A549 (cell line): ENCODE data around the gene HBS1L. TPM values are rescaled to one million over a fixed set of nuclear protein-coding genes. Genes with fewer than 3 reads are reported as not detected.

Experiments used
- ATAC-seq, 2 experiments: fragments of 200-7000 bp in 1 of 2; fragments of >200 bp in 1 of 2; cut with Nextera tagmentation in 1 of 2; cut with Tn5 transposase in 1 of 2; 3 replicates each; pipeline versions ENCODE4 v1.8.0 to v1.9.1; 2018 to 2020; ENCODE audit warnings: mild to moderate bottlenecking in 1 of 2, moderate library complexity in 1 of 2
- CTCF ChIA-PET: fragments of 300-600 bp; sonication (Branson Sonifier 250); formaldehyde crosslinking; extraction: SDS; loops from one replicate; lab custom pipeline; 2021; ENCODE audit warnings: antibody characterized with exemption, inconsistent platforms; lab: Yijun Ruan, JAX
- POLR2A ChIA-PET: fragments of 350-600 bp; formaldehyde crosslinking; extraction: SDS; loops from one replicate; lab custom pipeline; 2021; ENCODE audit warnings: antibody characterized with exemption, inconsistent platforms; lab: Yijun Ruan, JAX
- DNase-seq, 2 experiments: peaks; one replicate each; pipeline versions ENCODE4 v3.0.0 to v3.0.0-alpha.2; 2011 to 2016; ENCODE audit warnings: low read depth in 1 of 2, low spot score in 1 of 2
- FAIRE-seq: peaks from 2 replicates; lab custom pipeline; 2011; peaks lifted over from hg19 to GRCh38; lab: Jason Lieb, UNC
- H3K27ac ChIP-seq, 2 experiments: fragments of >200 bp; sonication (Bioruptor Twin); formaldehyde crosslinking; 3 replicates each; pipeline ENCODE4 v1.5.1; 2016 to 2017
- H3K4me1 ChIP-seq: fragments of >200 bp; sonication (Bioruptor Twin); formaldehyde crosslinking; 3 replicates; pipeline ENCODE4 v1.6.1; 2016
- H3K4me2 ChIP-seq: fragments of >200 bp; sonication (Bioruptor Twin); formaldehyde crosslinking; 3 replicates; pipeline ENCODE4 v1.6.1; 2016
- H3K4me3 ChIP-seq: fragments of >200 bp; sonication (Bioruptor Twin); formaldehyde crosslinking; 3 replicates; pipeline ENCODE4 v1.5.1; 2016
- H3K9me3 ChIP-seq: fragments of >200 bp; sonication (Bioruptor Twin); formaldehyde crosslinking; 3 replicates; pipeline ENCODE4 v1.6.1; 2016
- BCL3 ChIP-seq: fragments of >200 bp; sonication (Bioruptor Twin); formaldehyde crosslinking; IDR thresholded peaks from 3 replicates; pipeline ENCODE4 v1.6.1; 2016
- BHLHE40 ChIP-seq: IDR thresholded peaks from 2 replicates; pipeline ENCODE4 v1.6.1; 2012; ENCODE audit warnings: low read depth, low read length, inconsistent platforms
- CBX8 ChIP-seq: fragments of 200-600 bp; sonication (generic); IDR thresholded peaks from 2 replicates; pipeline ENCODE4 v1.6.1; 2016
- CTCF ChIP-seq: fragments of >200 bp; sonication (Bioruptor Twin); formaldehyde crosslinking; IDR thresholded peaks from 3 replicates; pipeline ENCODE4 v1.5.1; 2016
- E2F6 ChIP-seq: IDR thresholded peaks from 2 replicates; pipeline ENCODE4 v1.6.1; 2012; ENCODE audit warnings: low read depth, borderline replicate concordance
- EHMT2 ChIP-seq: fragments of 200-600 bp; sonication (generic); IDR thresholded peaks from 2 replicates; pipeline ENCODE4 v1.6.1; 2016; ENCODE audit warnings: antibody characterized with exemption, low read depth, mild to moderate bottlenecking, moderate library complexity
- FOSL2 ChIP-seq, 2 experiments: fragments of 450-650 bp in 1 of 2; fragments of >200 bp in 1 of 2; sonication (Bioruptor Twin) in 1 of 2; formaldehyde crosslinking; IDR thresholded peaks; 2 replicates each; pipeline versions ENCODE4 v1.5.0 to v1.6.1; 2016 to 2020; ENCODE audit warnings: mild to moderate bottlenecking in 1 of 2, moderate library complexity in 1 of 2
- HMGXB4 ChIP-seq: fragments of 250-450 bp; sonication (Bioruptor Pico); IDR thresholded peaks from 2 replicates; pipeline ENCODE4 v1.5.0; 2021; ENCODE audit warnings: mild to moderate bottlenecking, moderate library complexity, borderline replicate concordance
- JUN ChIP-seq, 2 experiments: fragments of >200 bp; sonication (Bioruptor Twin); formaldehyde crosslinking; IDR thresholded peaks; 2 replicates in 1 of 2; 3 replicates in 1 of 2; pipeline ENCODE4 v1.6.1; 2016 to 2017
- MAZ ChIP-seq: fragments of 150-350 bp; IDR thresholded peaks from 2 replicates; pipeline ENCODE4 v1.6.1; 2014; ENCODE audit warnings: antibody characterized with exemption, low read depth, low read length, borderline replicate concordance
- NPAS2 ChIP-seq: fragments of 250-450 bp; sonication (Bioruptor Pico); IDR thresholded peaks from 2 replicates; pipeline ENCODE4 v1.8.0; 2022; ENCODE audit warnings: mild to moderate bottlenecking, moderate library complexity, borderline replicate concordance
- NR3C1 ChIP-seq: fragments of >200 bp; sonication (Bioruptor Twin); formaldehyde crosslinking; IDR thresholded peaks from 3 replicates; pipeline ENCODE4 v1.6.1; 2017
- PBX3 ChIP-seq: IDR thresholded peaks from 2 replicates; pipeline ENCODE4 v1.6.1; 2012
- POLR2A ChIP-seq: IDR thresholded peaks from 2 replicates; pipeline ENCODE4 v1.6.1; 2012; ENCODE audit warnings: mild to moderate bottlenecking, low read length
- REST ChIP-seq: fragments of 200-600 bp; sonication (generic); IDR thresholded peaks from 2 replicates; pipeline ENCODE4 v1.6.1; 2016; ENCODE audit warnings: antibody characterized with exemption, mild to moderate bottlenecking, moderate library complexity
- TFCP2L1 ChIP-seq: fragments of 250-450 bp; sonication (Bioruptor Pico); IDR thresholded peaks from 2 replicates; pipeline ENCODE4 v1.5.0; 2021; ENCODE audit warnings: mild to moderate bottlenecking
- USF2 ChIP-seq: fragments of 450-650 bp; IDR thresholded peaks from 2 replicates; pipeline ENCODE4 v1.6.1; 2014; ENCODE audit warnings: antibody characterized with exemption
- ZC3H11A ChIP-seq: fragments of 450-650 bp; IDR thresholded peaks from 2 replicates; pipeline ENCODE4 v1.6.1; 2014; ENCODE audit warnings: antibody characterized with exemption, mild to moderate bottlenecking
- ZFP36 ChIP-seq: fragments of 450-650 bp; IDR thresholded peaks from 2 replicates; pipeline ENCODE4 v1.6.1; 2014; ENCODE audit warnings: borderline replicate concordance; ENCODE audit not compliant: partially characterized antibody
- WGBS: methylation state at CpG from one replicate; pipeline ENCODE4 v1.1.6; 2017; ENCODE audit errors: missing lambda C conversion rate; 5-methylcytosine and 5-hydroxymethylcytosine counted together
- polyA plus RNA-seq, 4 experiments: library from polyadenylated mRNA; depleted of rRNA in 3 of 4; stranded (reverse); fragments of >200 nt; fragmentation: RNase III in 1 of 4; extraction: RNeasy Plus Mini Kit Qiagen cat#74134 plus additional on column Dnase treatment in 1 of 4; gene quantifications; 2 replicates in 3 of 4; 3 replicates in 1 of 4; pipeline ENCODE4 v1.2.3, GENCODE V29; 2011 to 2017

HBS1L gene
- polyA plus RNA-seq, 2 of the 4 experiments (the other 2 are of a cell fraction), result 41.5 to 61.7 TPM

GRCh38 chr6:135081966-135082365, 27.3 kb upstream of the HBS1L start (continued):
- TF ChIP-seq CTCF, result no peak
- TF ChIP-seq REST, result no peak
- no peak for TF ChIP-seq POLR2A
- TF ChIP-seq PBX3, result no peak
- no peak for TF ChIP-seq MAZ
- no peak for TF ChIP-seq TFCP2L1

- Histone ChIP-seq H3K9me3 (no peaks in the 10 kb centered on the region), H3K27ac (no peak overlapping the region), H3K4me2 (no peak overlapping the region), H3K4me3 (no peak overlapping the region), H3K4me1 (no peaks in the 10 kb centered on the region)
- ChIA-PET POLR2A (no interaction called here), CTCF (interaction anchor here (0.7 kb wide), 1 partner anchor 32 kb away, joined by 3 read pairs; no protein-coding TSS in a partner anchor)
- 74% methylated on average over 1 of the region's 1 CpG for WGBS
- TF ChIP-seq ZC3H11A (no peak), HMGXB4 (CRISPR knock-in tag) (no peak), NR3C1 (no peak), USF2 (no peak), BCL3 (no peak), BHLHE40 (no peak), JUN (IDR thresholded peaks at IDR 0.05) (no peak), E2F6 (no peak), FOSL2 (IDR thresholded peaks at IDR 0.05) (no peak), FOSL2 (CRISPR knock-in tag; IDR thresholded peaks at IDR 0.05) (no peak), EHMT2 (no peak), CBX8 (no peak), ZFP36 (no peak), POLR2A (no peak), NPAS2 (CRISPR knock-in tag) (no peak)
- no peak for FAIRE-seq
- no peak for DNase-seq
- no peak for ATAC-seq
Measured at GRCh38 chr6:135075018-135075417, 20.4 kb upstream of the HBS1L start.
